Activated B cell treated with CpG ODN at 0.5 μM for 24 hours (primary cell): ENCODE measurements around the gene VSIG10L. TPM values are rescaled to one million over a fixed set of nuclear protein-coding genes. Genes with fewer than 3 reads are reported as not detected.

ENCODE experiments used
- ATAC-seq: fragments of 200-7000 bp; cut with Tn5 transposase; one replicate; pipeline ENCODE4 v1.10.0; 2021; ENCODE audit warnings: low read depth, mild to moderate bottlenecking, moderate library complexity
- CTCF ChIA-PET: fragments of 350-600 bp; sonication (Branson Sonifier 250); formaldehyde crosslinking; loops from one replicate; lab custom pipeline; 2021; ENCODE audit warnings: antibody characterized with exemption; lab: Charles Lee
- POLR2A ChIA-PET: fragments of 350-600 bp; sonication (Branson Sonifier 250); formaldehyde crosslinking; loops from one replicate; lab custom pipeline; 2021; ENCODE audit warnings: antibody characterized with exemption; lab: Charles Lee
- DNase-seq: peaks from one replicate; pipeline ENCODE4 v3.0.0; 2022
- H3K27ac Mint-ChIP-seq: one replicate; pipeline ENCODE4 v1.8.0; 2020; ENCODE audit warnings: mixed read lengths
- H3K27me3 Mint-ChIP-seq: one replicate; pipeline ENCODE4 v1.8.0; 2021; ENCODE audit warnings: mixed read lengths
- H3K36me3 Mint-ChIP-seq: one replicate; pipeline ENCODE4 v1.8.0; 2021; ENCODE audit warnings: low read depth, mixed read lengths
- H3K4me1 Mint-ChIP-seq: one replicate; pipeline ENCODE4 v1.8.0; 2021; ENCODE audit warnings: mixed read lengths
- H3K4me3 Mint-ChIP-seq: one replicate; pipeline ENCODE4 v1.8.0; 2020; ENCODE audit warnings: mild to moderate bottlenecking, mixed read lengths
- H3K9me3 Mint-ChIP-seq: one replicate; pipeline ENCODE4 v1.8.0; 2020; ENCODE audit warnings: mixed read lengths
- CTCF ChIP-seq: fragments of 200-600 bp; IDR thresholded peaks from one replicate; pipeline ENCODE4 v1.8.0; 2022; ENCODE audit warnings: antibody characterized with exemption, mild to moderate bottlenecking
- intact Hi-C: fragments of 100-400 bp; cut with micrococcal nuclease; formaldehyde crosslinking; loops from one replicate; pipeline ENCODE4 v1.15.1; 2024
- total RNA-seq: library from RNA; stranded (reverse); gene quantifications from 2 replicates; pipeline ENCODE4 v1.2.3, GENCODE V29; 2022

The VSIG10L gene
- total RNA-seq, 1 donor from 2014 or later, result 0.98 TPM

DNA sequence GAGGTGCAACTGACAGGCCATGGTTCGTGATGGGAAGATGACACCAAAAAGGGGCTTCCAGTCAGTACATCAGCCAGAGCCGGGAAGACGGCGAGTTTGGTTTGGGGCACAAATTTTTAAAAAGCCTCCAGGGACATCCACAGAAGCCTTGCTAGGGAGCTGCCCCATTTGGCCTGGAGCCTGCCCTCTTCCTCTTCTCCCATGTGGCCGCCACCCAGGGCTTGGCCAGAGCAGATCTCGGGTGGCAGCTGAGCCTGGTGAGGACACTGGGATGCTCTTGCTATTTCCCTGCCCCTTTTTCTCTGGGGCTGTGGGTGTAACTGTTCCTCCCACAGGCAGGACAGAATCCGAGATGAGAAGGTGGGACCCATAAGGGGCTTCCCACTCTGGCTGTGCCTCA is 16.0 kb upstream of the VSIG10L start:
- Mint-ChIP-seq H3K27ac (no peak overlapping the region), H3K36me3 (peaks cover 4% of the 10 kb centered on the region), H3K9me3 (no peaks in the 10 kb centered on the region), H3K4me1 (peaks cover 9% of the 10 kb centered on the region), H3K27me3 (no peaks in the 10 kb centered on the region), H3K4me3 (no peak overlapping the region)
- intact Hi-C loops, result no loop called here
- TF ChIP-seq CTCF, result no peak
- ChIA-PET POLR2A (interaction anchor here (0.7 to 1.5 kb wide), 2 partner anchors 9 to 13 kb away, joined by 3 to 12 read pairs; no protein-coding TSS in a partner anchor), CTCF (no interaction called here)
- DNase-seq (no peak), ATAC-seq (no peak)

GRCh38 chr19:51356159-51356801 is 14.3 kb upstream of the VSIG10L start:
- ChIA-PET POLR2A (no interaction called here), CTCF (no interaction called here)
- no peak overlapping the region for H3K4me3 Mint-ChIP-seq
- H3K36me3 Mint-ChIP-seq, result peaks cover 17% of the 10 kb centered on the region
- peaks cover 3% of the 10 kb centered on the region for H3K4me1 Mint-ChIP-seq
- ATAC-seq (no peak), DNase-seq (no peak)
- H3K27ac Mint-ChIP-seq, result no peak overlapping the region
- intact Hi-C loops, result no loop called here
- H3K27me3 Mint-ChIP-seq, result no peaks in the 10 kb centered on the region
- no peak for TF ChIP-seq CTCF
- H3K9me3 Mint-ChIP-seq, result no peaks in the 10 kb centered on the region

GRCh38 chr19:51354742-51355148 is 12.8 kb upstream of the VSIG10L start:
- intact Hi-C loops, result no loop called here
- H3K9me3 Mint-ChIP-seq, result no peaks in the 10 kb centered on the region
- H3K27me3 Mint-ChIP-seq, result no peaks in the 10 kb centered on the region
- DNase-seq, result no peak
- H3K27ac Mint-ChIP-seq, result no peak overlapping the region
- no peak for TF ChIP-seq CTCF
- CTCF ChIA-PET, result no interaction called here
- no peak for ATAC-seq
- no peak overlapping the region for H3K4me3 Mint-ChIP-seq
- peaks cover 1% of the 10 kb centered on the region for H3K4me1 Mint-ChIP-seq
- POLR2A ChIA-PET, result no interaction called here
- H3K36me3 Mint-ChIP-seq, result peaks cover 31% of the 10 kb centered on the region

DNA sequence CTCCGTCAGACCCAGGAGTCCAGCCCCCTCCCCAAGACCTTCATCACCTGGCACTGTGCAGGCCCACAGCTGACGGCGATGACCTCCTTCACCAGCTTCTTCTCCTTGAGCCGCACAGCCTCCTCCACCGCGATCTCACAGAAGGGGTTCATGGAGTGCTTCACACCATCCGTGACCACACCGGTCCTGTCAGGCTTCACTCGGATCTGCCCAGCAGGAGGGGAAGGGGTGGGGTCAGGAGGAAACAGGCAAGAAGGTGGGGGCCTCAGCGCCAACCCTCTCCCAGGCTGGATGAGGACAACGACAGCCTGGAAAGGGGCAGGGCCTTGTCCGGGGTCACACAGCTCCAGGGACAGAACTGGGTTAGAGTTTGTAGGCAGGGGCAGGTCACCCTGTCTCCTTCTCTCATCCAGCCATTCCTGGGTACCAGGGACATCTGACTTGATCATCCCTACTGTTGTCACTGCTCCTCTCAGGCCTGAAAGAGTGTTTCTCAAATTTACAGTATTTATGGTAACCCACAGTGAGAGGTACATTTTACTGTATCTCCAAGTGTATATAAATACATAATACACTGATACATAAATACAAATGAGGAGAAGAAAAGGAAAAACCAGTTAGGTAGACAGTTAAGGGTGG is 12.3 kb upstream of the VSIG10L start:
- ATAC-seq, result no peak
- H3K4me3 Mint-ChIP-seq, result no peak overlapping the region
- no peaks in the 10 kb centered on the region for H3K27me3 Mint-ChIP-seq
- no peak for DNase-seq
- H3K9me3 Mint-ChIP-seq, result no peaks in the 10 kb centered on the region
- no peak overlapping the region for H3K27ac Mint-ChIP-seq
- intact Hi-C loops, result no loop called here
- peaks cover 33% of the 10 kb centered on the region for H3K36me3 Mint-ChIP-seq
- peaks cover 1% of the 10 kb centered on the region for H3K4me1 Mint-ChIP-seq
- TF ChIP-seq CTCF, result no peak
- CTCF ChIA-PET, result no interaction called here
- POLR2A ChIA-PET, result no interaction called here

DNA sequence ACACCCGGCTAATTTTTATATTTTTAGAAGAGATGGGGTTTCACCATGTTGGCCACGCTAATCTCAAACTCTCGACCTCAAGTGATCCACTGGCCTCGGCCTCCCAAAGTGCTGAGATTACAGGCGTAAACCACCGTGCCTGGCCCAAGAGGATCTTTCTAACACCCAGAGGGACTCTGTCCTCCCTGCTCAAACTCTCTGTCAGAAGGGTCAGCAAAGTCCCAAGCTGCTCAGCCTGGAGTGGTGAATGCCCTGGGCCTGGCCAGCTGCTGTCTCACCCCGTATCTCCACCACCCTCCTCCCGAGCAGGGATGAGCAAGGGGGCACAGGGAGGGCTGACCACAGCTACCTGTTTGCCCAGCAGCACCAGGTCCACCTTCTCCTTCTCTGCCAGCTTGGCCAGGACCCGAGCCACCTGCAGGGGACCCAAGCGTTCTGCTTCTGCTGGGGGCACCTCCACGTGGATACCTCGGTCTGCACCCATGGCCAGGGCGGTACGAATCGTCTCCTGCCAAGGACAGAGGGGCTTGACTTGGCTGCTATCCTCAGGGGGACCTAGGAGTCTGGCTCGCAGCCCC is 10.9 kb upstream of the VSIG10L start:
- ATAC-seq, result no peak
- POLR2A ChIA-PET, result no interaction called here
- CTCF ChIA-PET, result no interaction called here
- H3K36me3 Mint-ChIP-seq, result peaks cover 36% of the 10 kb centered on the region
- no peak overlapping the region for H3K4me3 Mint-ChIP-seq
- no peaks in the 10 kb centered on the region for H3K9me3 Mint-ChIP-seq
- H3K4me1 Mint-ChIP-seq, result peaks cover 1% of the 10 kb centered on the region
- intact Hi-C loops, result no loop called here
- TF ChIP-seq CTCF, result no peak
- no peak for DNase-seq
- H3K27ac Mint-ChIP-seq, result no peak overlapping the region
- H3K27me3 Mint-ChIP-seq, result no peaks in the 10 kb centered on the region
